HG03520 (cell line): Measurements from ENCODE around the gene ARFGEF3.

Experiments used
- ATAC-seq: cut with Tn5 transposase; IDR thresholded peaks from one replicate; pipeline ENCODE4 v1.9.1; 2021; ENCODE audit warnings: mild to moderate bottlenecking, moderate library complexity; ENCODE audit not compliant: unreplicated experiment

The ARFGEF3 gene

GRCh38 chr6:138161088-138161337, 726 bp upstream of the ARFGEF3 start:
- ATAC-seq: no peak

DNA sequence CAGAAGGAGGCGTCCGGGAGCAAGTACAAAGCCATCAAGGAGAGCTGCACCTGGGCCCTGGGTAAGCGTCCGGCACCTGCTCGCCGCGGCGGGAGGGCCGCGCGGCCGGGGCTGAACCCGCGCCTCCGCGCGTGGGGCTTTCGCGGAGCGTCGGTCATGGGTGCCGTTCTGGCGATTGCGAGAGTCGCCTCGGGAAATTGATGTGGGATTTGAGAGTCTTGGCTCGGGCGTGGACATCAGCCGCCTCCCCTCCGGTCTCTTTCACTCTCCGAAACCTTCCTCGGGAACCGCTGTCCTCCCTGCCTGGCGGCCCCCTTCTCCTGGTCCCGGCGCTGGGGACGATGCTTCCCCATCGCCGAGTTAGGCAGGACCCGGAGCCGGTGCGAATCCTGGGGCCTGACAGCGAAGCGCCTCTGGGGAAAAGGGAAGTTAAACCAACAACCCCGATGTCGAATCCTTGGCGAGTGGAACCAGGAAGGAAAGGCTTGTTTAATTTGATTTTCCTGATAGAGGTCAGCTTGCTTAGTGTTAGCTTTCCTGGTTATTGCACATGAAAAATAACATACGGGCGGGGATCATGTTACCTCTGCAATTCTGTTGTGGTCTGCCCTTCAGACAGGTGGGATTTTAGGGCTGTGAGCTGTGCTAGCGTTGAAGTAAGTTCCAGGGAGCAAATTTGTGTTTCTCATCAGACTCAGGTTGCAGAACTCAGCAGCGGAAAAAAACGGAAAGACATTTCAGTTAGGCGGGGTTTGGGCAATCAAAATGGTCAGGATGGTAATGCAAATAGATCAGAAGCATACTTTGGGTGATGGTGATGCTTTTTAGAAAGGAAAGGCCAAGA, 594 bp downstream of the ARFGEF3 start:
- peak; percentile 24 for ATAC-seq

- no peak for ATAC-seq
Measured at GRCh38 chr6:138162955-138163575, 1.3 kb downstream of the ARFGEF3 start.

DNA sequence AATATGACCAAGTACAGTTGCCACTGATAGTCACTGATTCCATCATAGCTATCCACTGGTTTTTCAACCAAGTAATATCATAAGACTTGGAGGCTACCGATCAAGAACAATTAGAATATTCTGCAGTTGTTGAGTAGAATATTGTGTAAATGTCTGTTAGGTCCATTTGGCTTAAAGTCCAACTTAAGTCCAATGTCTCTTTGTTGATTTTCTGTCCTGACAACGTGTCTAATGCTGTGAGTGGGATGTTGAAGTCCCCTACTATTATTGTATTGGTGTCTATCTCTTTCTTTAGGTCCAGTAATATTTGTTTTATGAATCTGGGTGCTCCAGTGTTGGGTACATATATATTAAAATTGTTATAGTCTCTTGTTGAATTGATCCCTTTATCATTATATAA, 13.9 kb downstream of the ARFGEF3 start:
- ATAC-seq: no peak

GRCh38 chr6:138176652-138177232, 15.0 kb downstream of the ARFGEF3 start:
- no peak for ATAC-seq

- no peak for ATAC-seq
Measured at GRCh38 chr6:138182939-138183789, 21.4 kb downstream of the ARFGEF3 start.

DNA sequence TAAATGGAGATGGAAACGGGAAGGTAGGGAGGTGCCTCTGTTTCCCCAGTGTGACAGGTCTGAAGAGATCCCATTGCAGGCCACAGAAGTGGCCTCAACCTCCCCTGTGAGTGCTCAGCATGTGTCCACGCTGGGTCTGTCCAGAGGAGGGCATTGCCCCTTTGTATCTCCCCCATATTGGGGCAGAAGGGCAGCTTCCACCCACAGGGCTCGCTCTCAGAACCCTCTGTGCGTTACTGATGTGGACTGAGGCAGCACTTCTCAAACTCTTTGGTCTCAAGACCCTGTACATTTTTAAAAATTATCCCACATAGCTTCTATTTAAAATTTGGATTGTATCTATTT, 22.0 kb downstream of the ARFGEF3 start:
- ATAC-seq: no peak

DNA sequence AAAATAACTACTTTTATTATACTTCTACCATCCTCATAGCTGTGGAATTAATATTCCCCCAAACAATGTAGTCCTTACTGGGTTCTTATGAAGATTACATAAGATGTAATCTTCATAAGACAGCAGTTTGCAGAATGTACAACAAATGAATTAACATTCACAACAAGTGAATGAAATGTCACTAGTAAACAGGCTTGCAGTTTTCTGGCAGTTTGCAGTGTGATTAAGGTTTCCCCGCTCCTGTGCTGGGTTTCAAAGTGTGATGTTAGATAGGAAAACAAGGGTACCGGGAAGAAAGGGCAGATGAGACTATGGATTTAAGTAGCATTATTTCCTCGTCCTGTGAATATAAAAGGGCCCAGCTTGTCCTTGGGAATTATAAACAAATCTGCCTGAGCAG, 22.5 kb downstream of the ARFGEF3 start:
- ATAC-seq: no peak

DNA sequence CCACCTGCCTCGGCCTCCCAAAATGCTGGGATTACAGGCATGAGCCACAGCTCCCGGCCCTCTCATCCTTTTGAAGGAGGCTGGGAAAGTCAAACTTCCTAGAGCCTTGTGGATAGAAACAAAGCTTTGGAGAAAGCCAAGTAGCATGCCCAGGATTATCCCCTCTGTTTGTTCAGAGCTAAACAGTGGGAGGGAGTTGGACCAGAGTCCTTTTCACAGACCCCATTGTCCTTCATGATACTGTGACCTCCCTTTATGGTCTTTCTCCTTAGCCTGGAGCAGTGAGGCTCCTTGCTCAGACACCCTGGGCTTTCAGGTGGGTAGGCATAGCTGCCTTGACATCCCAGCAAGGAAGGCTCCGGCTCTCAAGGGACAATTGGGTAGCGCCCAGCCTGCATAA, 25.4 kb downstream of the ARFGEF3 start:
- no peak for ATAC-seq

- ATAC-seq: no peak
Measured at GRCh38 chr6:138188278-138188941, 26.7 kb downstream of the ARFGEF3 start.

DNA sequence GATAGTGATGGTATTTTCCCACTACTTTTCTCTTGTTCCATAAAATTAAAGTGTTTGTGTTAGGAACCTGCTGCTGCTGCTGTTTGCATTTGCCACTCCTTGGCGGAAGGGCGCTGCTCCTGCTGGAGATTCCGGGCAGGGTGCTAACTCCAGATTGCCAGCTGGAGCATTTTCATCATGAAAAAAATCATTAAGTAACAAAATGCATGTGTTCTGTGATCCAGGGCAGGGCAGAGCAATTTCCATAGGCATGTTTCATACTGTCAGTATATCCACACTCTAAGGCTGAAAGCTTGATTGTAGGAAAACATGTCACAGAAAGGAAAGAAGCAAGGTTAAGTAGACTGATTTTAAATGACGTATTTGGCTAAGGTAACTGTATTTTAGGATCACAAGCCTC, 32.5 kb downstream of the ARFGEF3 start:
- no peak for ATAC-seq

- ATAC-seq: no peak
Measured at GRCh38 chr6:138196122-138196738, 34.5 kb downstream of the ARFGEF3 start.

DNA sequence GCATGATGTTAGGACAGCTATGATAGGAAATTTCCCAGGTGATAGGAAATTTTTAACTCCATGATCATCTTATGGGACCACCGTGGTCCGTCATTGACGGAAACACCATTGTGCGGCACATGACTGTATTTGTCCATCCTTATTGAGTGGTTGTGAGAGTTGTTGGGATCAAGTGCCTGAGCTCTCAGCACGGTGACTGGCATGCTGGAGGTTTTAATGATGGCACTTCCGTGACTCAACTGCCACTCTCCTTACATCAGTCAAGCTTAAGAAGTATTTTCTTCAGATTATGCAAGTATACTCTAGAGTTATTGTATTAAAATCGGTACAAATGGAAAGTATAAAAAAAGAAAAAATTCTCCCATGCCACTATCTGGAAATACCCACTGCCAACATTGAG, 35.8 kb downstream of the ARFGEF3 start:
- no peak for ATAC-seq

DNA sequence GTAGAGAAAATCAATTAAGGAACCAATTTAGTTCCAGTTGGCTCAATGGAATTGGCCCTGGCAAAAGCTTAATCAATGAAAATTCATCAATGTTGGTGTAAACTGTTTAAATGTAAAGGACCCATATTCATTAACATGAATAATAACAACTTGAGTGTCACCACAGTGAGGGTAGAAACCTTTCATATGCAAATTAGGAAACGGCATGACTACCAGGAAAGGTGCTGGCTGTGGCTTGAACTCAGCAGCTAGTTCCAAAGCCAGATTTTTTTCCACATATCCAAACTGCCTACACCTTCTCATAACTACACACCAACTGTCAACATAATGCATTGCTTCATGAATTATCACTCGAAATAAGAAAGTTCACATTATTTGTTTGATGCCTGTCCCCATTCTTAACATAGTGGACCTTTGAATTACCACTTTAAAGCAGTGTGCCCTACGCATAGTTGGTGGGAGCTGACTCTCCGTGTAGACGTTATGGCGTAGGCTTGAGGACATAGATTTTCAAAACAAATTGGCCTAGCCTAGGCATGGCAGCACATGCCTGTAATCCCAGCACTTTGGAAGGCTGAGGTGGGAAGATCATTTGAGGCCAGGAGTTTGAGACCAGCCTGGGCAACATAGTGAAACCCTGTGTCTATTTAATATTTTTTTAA, 36.8 kb downstream of the ARFGEF3 start:
- no peak for ATAC-seq

- ATAC-seq: no peak
Measured at GRCh38 chr6:138201836-138202235, 40.1 kb downstream of the ARFGEF3 start.

- no peak for ATAC-seq
Measured at GRCh38 chr6:138203315-138203714, 41.6 kb downstream of the ARFGEF3 start.

- no peak for ATAC-seq
Measured at GRCh38 chr6:138204303-138204702, 42.6 kb downstream of the ARFGEF3 start.

DNA sequence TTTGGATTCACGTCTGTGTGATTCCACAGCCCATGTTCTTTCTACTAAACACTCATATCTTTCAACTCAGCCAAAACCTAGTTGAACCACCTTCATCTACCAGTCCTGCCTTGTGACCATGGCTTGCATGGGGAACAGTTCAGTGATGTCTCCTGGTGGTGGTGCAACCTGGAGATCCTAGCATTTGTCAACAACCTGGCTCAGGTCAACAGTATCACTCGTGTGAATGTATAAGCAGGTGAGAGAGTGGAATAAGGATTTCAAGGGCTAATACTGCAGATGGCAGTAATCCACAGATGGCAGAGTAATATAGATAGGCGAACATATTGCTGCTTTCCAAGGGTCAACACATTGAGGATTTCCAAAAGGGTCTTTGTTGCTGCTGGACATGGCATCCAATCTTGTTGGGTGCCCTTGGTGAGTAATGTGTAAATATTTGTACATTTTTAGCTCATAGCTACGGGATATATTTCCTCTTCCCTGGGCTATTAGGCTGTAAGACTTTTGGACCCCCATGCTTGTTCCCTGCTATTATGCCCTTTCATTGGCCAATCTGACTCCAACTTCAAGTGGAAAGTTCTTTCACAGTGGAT, 43.1 kb downstream of the ARFGEF3 start:
- no peak for ATAC-seq

GRCh38 chr6:138205437-138206094, 43.8 kb downstream of the ARFGEF3 start:
- no peak for ATAC-seq
